Stimulated activated CD4-positive, alpha-beta T cell treated with anti-CD3 and anti-CD28 coated beads, TNF-alpha, amount 100 ng/mL, for 1 hour (primary cell): ENCODE data around the gene NME9.

ENCODE experiments used
- DNase-seq, 3 donors: peaks; one replicate each; pipeline ENCODE4 v3.0.0-alpha.2; 2020; ENCODE audit warnings: low read depth in 3 of 3, low spot score in 1 of 3

Gene NME9

GRCh38 chr3:138336454-138336999 is 6.9 kb upstream of the NME9 start:
- no peak for DNase-seq

GRCh38 chr3:138334608-138335007 is 5.0 kb upstream of the NME9 start:
- no peak for DNase-seq

DNA sequence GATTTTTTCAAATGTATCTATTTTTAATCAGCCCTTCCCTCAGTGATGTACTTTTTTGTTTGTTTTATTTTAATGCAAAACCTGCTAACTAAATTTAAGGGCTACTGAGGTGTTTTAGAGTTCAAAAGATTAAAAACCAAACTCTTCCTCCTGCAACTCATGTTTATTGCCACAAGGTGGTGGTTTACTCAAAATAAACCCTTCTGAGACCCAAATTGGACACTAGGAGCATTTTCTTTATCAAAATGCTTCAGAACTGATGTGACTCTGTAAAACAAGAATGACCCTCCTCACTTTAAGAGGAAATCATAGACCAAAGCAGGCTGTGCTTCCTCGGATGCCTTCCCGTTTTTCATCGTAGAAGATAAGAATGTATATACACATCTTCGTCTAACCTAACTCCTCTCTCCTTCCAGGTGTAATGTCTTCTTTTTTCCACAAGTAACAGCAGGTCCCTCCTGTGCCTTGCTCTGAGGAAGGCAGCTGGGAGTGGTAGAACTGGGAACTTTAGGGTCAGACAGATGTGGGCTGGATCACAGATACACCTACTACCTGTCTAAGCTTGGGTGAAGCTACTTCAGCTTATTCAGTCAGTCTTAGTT is 2.9 kb upstream of the NME9 start:
- no peak for DNase-seq

GRCh38 chr3:138331143-138331894 is 1.7 kb upstream of the NME9 start:
- DNase-seq: no peak

DNA sequence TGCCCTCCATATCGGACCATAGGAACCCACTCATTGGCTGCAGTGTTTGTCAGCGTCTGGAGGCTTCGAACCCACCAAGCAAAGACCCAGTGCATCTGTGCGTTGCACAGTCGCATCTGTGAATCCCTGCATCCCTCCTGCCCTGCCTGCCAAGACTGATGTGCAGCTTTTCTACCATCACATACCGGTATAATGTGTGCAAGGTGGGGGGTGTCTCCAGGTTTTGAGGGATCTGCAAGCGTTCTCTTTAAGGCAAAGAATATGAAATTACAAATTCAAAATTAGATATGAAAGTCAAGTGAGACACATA is 288 bp upstream of the NME9 start:
- DNase-seq: no peak

GRCh38 chr3:138328341-138328740 is 1.3 kb downstream of the NME9 start:
- no peak for DNase-seq

DNA sequence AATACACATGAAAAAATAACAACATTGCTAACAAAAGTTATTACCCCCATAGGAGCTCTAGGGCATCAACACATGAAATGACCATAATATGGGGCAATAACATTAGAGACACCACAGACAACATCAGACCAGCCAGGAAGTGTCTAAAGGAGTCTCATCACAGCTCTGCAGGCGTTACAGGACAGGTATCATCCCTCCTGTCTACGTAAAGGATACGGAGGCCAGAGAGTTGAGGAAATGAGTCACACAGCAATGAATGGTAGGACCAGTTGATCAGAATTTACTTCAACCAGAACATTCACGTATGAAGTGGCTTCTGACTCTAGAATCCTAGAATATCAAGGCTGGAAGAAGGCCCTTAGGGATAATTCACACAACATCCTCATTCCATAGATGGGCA is 1.8 kb downstream of the NME9 start:
- no peak for DNase-seq

DNA sequence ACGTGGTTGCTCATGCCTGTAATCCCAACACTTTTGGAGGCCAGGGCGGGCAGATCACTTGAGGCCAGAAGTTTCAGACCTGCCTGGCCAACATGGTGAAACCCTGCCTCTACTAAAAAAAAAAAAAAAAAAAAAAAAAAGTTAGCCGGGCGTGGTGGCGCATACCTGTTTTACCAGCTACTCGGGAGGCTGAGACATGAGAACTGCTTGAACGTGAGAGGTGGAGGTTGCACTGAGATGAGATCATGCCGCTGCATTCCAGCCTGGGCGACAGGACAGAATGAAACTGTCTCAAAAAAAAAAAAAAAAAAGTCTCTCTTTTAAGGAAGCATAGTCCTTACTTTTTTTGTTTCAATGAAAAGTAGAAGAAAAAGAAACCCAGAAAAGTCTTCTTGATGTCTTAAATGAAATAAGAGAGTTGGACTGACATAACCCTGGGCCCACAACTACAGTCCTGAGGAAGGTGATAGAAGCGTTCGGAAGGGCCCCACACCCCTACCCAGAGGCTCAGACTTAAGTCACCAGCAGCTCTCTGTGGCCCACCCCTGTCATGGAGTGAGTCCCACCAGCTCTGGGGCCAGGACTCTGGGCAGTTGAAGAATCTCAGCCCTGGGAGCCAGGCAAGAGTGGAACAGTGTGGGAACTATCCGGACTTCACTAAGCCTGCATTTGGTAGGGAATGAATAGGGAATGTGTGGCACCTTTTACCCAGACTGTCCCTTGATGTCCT is 2.6 kb downstream of the NME9 start:
- no peak for DNase-seq

DNA sequence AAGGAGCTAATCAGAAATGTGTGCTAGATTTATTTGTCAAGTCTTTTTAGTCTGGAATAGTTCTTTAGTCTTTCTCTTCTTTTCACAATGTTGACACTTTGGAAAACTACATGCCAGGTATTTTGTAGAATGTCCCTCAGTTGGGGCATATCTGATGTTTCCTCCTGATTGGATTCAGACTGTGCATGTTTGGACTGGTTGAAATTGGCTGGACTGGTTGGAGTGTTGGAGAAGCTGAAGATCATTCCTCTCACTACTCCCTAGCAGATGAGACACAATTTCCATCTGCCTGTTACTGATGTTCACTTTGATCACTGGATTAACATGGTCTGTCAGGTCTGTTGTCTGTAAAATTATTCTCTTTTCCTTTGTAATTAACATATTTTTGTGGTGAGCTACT is 3.7 kb downstream of the NME9 start:
- DNase-seq: no peak

DNA sequence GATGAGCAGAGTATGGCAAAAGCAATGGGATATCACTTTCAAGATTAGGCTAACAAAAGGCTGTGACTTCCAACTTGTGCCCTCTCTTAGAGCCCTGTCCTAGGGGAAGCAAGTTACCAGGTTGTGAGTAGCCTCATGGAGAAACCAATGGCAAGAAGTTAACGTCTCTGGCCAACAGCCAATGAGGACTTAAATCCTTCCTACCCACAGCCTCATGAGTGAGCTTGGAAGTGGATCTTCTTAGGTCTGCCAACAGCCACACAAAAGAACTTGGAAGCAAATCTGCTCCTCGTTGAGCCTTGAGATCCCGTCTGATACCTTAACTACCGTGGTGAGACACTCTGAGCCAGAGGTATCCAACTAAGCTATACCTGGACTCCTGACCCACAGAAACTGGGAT is 5.7 kb downstream of the NME9 start:
- DNase-seq: no peak

DNA sequence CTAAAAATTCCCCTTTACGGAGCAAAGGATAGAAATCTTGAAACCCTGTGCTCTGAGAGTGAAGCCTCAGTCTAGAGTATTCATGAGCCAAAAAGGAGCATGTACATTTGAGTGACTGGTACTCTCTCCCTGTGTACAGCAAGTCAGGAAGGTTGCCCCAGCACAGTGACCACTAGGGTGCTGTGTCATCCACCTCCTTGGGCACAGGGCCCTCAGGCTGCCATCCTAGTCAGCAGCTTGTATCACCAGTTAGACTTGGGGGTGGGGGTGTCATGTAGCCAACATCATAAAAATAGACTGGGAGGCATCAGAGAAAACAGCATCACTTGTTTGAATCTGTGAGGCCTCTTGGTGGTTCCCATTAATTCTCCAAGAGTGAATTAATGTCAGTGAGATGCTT is 12.0 kb downstream of the NME9 start:
- DNase-seq: no peak

- DNase-seq: no peak
Observed at GRCh38 chr3:138314751-138315150, 14.9 kb downstream of the NME9 start.

DNA sequence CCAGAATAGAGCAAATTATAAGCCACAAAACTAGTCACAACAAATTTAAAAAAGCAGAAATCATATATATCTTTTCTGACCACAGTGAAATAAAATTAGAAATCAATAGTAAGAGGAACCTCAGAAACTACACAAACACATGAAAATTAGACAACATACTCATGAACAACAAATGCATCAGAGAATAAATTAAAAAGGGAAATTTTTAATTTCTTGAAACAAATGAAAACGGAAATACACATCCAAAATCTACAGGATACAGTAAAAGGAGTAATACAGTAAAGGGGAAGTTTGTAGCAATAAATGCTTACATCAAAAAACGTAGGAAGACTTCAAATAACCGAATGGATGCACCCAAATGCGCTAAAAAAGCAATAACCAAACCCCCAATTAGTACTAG is 19.2 kb downstream of the NME9 start:
- no peak for DNase-seq

DNA sequence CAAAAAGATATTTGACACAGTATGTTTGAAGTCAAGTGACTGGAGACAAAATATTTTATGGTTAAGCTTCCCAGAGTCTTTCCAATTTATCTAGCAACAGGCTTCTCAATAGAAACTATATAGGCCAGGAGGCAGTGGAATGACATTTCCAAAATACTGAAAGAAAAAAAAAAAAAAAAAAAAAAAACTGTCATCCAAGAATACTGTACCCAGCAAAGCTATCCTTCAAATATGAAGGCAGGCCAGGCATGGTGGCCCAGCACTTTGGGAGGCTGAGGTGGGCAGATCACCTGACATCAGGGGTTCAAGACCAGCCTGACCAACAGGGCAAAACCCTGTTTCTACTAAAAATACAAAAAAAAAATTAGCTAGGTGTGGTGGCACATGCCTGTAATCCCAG is 20.9 kb downstream of the NME9 start:
- no peak for DNase-seq

DNA sequence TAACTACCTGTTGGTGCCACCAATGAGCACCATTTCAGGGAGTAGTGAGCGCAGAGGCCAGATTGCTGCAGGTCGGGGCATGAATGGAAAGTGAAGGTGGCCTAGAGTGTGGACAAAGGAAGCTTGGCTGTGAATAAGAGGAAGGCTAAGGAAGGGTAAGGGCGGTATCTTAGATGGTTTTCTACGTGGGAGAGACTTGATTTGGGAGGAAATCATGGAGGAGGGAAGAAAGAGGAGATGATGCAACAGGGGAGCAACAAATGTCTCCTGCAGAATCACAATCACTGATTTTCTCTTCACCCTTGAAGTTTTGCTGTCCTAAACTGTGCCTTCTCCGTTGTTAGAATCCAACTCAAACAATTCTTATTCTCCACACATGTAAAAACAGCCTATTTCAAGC is 21.8 kb downstream of the NME9 start:
- DNase-seq: no peak

DNA sequence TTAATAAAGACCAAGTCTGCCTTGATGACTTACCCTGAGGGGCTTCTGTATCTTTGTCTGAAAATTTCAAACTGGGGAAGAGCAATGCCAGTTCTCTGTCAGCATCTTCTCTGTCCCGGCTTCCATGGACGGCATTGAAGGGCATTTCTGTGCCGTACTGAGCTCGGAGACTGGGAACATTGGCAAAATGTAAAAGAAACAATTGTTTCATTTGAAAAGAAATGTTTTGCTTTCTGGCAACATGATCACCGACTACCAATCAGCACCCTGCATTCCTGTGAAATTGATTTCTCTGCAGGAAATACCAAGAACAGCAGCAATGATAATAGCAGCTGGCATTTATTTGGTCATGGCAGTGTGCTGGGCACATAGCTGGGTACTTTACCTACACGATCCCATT is 26.2 kb downstream of the NME9 start:
- DNase-seq: no peak

DNA sequence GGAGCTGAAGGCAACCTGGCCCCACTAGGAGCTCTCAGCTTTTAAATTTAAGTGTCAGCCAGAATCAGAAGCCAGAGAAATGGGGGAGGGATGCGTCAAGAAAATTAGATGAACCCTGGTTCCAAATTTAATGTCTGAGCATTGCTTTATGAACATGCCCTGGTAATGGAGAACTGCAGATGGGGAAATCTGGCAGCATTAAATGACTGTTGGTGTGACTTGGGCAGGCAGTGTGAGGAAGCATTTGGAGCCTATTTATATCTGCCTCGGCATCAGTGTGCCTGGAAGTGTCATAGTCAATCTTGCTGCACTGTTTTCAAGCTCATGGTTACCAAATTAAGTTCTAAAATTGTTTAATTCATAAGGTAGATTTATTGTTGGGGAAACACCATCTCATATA is 29.0 kb downstream of the NME9 start:
- DNase-seq: no peak

DNA sequence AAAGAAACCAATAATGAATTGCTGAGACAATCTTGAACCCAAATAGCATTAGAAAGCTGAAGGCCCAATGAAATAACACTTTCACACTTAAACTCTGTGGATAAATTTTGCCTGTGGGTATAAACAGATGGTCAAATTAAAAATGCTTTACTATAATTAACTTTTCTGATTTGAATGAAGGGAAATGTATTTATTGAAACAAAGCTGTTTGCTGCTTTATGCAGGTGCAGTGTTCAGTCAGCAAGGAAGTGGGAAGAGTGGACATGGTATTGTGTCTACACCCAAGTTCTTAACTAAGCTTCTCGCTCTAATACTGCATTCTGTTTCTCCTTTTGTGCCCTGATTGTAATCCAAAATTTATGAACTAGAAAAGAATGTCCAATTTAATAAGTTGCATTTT is 31.8 kb downstream of the NME9 start:
- no peak for DNase-seq

DNA sequence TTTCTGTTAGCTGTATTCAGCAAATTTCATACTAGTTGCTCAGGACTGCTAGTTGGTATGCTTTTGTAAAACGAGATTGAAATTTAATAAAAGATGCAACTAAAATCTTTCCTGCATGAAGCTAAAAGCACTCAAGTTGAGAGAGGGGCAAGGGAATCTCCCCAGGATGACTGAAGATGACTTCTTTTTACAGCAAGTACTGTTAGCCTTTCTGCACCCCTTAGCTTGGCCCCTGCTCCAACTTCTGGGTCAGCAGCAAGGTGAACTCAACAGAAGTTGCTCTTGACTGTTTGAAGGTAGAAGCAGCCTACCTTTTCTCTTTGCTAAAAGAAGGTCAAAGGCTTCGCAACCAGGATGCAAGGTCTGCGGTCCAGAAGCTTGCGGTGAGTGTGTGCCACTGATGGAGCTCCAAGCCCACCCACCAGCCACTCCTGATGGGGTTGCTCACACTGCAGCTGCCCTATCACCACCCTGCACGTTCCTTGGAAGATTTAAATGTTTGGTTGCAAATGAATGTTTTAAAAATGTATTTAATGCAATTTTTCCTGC is 32.5 kb downstream of the NME9 start:
- no peak for DNase-seq

DNA sequence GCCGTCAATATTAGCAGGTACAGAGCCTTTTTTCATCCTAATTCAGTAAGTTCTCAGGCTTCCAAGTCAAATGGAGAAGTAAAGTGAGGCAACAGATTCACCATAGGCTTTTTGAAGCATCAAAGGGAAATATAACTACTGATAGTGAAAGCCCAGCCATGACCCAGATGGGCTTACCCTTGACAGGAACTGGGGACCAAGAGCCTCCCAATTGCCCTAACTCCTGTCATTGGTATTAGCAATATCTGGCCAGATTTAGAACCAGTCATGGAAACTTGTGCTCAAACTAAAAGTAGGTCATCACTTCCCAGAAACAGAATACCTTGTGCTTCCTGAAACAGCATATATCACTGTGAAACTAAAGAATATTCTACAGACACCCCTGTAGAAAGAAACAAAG is 33.0 kb downstream of the NME9 start:
- no peak for DNase-seq

- no peak for DNase-seq
Observed at GRCh38 chr3:138289701-138290100, 40.0 kb downstream of the NME9 start.

DNA sequence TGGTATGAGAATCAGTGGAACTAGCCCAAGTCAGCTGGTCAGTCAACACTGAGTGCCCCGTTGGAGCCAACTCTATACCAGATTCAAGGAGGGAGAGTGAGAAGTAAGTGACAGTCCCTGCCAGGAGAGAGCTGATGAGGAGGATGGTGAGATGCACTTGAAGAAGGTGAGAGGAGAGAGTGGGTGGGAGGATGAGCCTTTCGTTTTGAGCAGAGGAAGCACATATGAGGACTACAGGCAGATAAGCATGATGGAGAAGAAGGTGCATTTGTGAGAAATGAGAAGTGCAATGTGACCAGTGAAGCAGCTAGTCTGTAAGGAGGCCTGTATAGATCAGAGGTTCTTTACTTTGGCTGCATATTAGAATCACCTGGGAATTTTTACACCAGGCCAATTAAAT is 40.4 kb downstream of the NME9 start:
- DNase-seq: no peak
